GM23248 (cell line): Measurements from ENCODE around the gene CRYBG1.

Source experiments
- EZH2 ChIP-seq: fragments of 200-600 bp; sonication (generic); IDR thresholded peaks from 2 replicates; pipeline ENCODE4 v1.6.1; 2018; ENCODE audit warnings: antibody characterized with exemption, mild to moderate bottlenecking; ENCODE audit not compliant: insufficient read depth, poor library complexity, severe bottlenecking
- EZH2phosphoT487 ChIP-seq: fragments of 200-600 bp; sonication (generic); IDR thresholded peaks from 2 replicates; pipeline ENCODE4 v1.6.1; 2018; ENCODE audit warnings: antibody characterized with exemption, moderate library complexity, mild to moderate bottlenecking, low read depth; ENCODE audit not compliant: insufficient read depth

- TF ChIP-seq EZH2phosphoT487 (no peak), EZH2 (no peak)
Measured at GRCh38 chr6:106546261-106546690, 185.8 kb downstream of the CRYBG1 start.
